SK-N-SH (cell line): ENCODE data around the gene ERC1. TPM values are rescaled to one million over a fixed set of nuclear protein-coding genes. Genes with fewer than 3 reads are reported as not detected.

Experiments
- CTCF ChIA-PET: fragments of 300-600, 350-600 bp; formaldehyde crosslinking; extraction: SDS; loops from one replicate; lab custom pipeline; 2021; lab: Yijun Ruan, JAX
- POLR2A ChIA-PET: fragments of 350-600 bp; sonication (Branson Sonifier 250); formaldehyde crosslinking; extraction: SDS; loops from one replicate; lab custom pipeline; 2020; ENCODE audit warnings: antibody characterized with exemption, inconsistent platforms; lab: Yijun Ruan, JAX
- DNase-seq: peaks from one replicate; pipeline ENCODE4 v3.0.0; 2012
- H2AFZ ChIP-seq: fragments of 200-600 bp; sonication (generic); 2 replicates; pipeline ENCODE4 v1.8.1; 2016; ENCODE audit warnings: antibody characterized with exemption, mild to moderate bottlenecking, low read depth
- H3F3A ChIP-seq: fragments of 200-600 bp; sonication (generic); replicated peaks from 2 replicates; pipeline ENCODE3; 2016; ENCODE audit warnings: antibody characterized with exemption, mild to moderate bottlenecking; ENCODE audit not compliant: insufficient read depth
- H3K27ac ChIP-seq, 2 experiments: fragments of 200-500 bp in 1 of 2; fragments of 200-600 bp in 1 of 2; sonication (Bioruptor generic) in 1 of 2; sonication (generic), shearing (Covaris generic) in 1 of 2; 2 replicates each; pipeline versions ENCODE4 v1.5.1 to v1.6.1; 2014 to 2016; ENCODE audit warnings: low read depth in 2 of 2, inconsistent platforms in 1 of 2, low read length in 1 of 2, mild to moderate bottlenecking in 1 of 2, mixed read lengths in 1 of 2
- H3K27me3 ChIP-seq: fragments of 200-600 bp; sonication (generic), shearing (Covaris generic); 2 replicates; pipeline ENCODE4 v1.6.1; 2016; ENCODE audit warnings: mixed run types; ENCODE audit not compliant: insufficient read depth
- H3K36me3 ChIP-seq, 2 experiments: fragments of 200-500 bp in 1 of 2; fragments of 200-600 bp in 1 of 2; sonication (Bioruptor generic) in 1 of 2; sonication (generic) in 1 of 2; replicated peaks in 1 of 2; 2 replicates each; pipeline versions ENCODE3 to v1.5.1; 2014 to 2016; ENCODE audit warnings: low read length in 1 of 2, mild to moderate bottlenecking in 1 of 2; ENCODE audit not compliant: insufficient read depth in 2 of 2, control insufficient read depth in 1 of 2
- H3K4me1 ChIP-seq, 2 experiments: fragments of 200-500 bp in 1 of 2; fragments of 200-600 bp in 1 of 2; sonication (Bioruptor generic) in 1 of 2; sonication (generic), shearing (Covaris generic) in 1 of 2; 2 replicates each; pipeline versions ENCODE4 v1.5.1 to v1.6.1; 2014 to 2016; ENCODE audit warnings: low read depth in 1 of 2, low read length in 1 of 2, mixed run types in 1 of 2; ENCODE audit not compliant: insufficient read depth in 2 of 2, control insufficient read depth in 1 of 2
- H3K4me2 ChIP-seq: fragments of 200-600 bp; sonication (generic), shearing (Covaris generic); 2 replicates; pipeline ENCODE4 v1.6.1; 2017; ENCODE audit warnings: mixed run types
- H3K4me3 ChIP-seq, 2 experiments: fragments of 200-500 bp in 1 of 2; fragments of 200-600 bp in 1 of 2; sonication (Bioruptor generic) in 1 of 2; sonication (generic), shearing (Covaris generic) in 1 of 2; 2 replicates each; pipeline versions ENCODE4 v1.5.1 to v1.8.1; 2014 to 2016; ENCODE audit warnings: low read depth in 2 of 2, inconsistent platforms in 1 of 2, low read length in 1 of 2, mild to moderate bottlenecking in 1 of 2, mixed read lengths in 1 of 2, moderate library complexity in 1 of 2
- H3K79me2 ChIP-seq: fragments of 200-600 bp; sonication (generic); 2 replicates; pipeline ENCODE4 v1.8.1; 2017; ENCODE audit warnings: mild to moderate bottlenecking; ENCODE audit not compliant: insufficient read depth
- H3K9ac ChIP-seq: fragments of 200-600 bp; sonication (generic); 2 replicates; pipeline ENCODE4 v1.6.1; 2017; ENCODE audit warnings: mixed run types
- H3K9me2 ChIP-seq: fragments of 200-600 bp; sonication (generic); 2 replicates; pipeline ENCODE4 v1.6.1; 2017; ENCODE audit warnings: mixed run types
- H3K9me3 ChIP-seq: fragments of 200-600 bp; sonication (generic); 2 replicates; pipeline ENCODE4 v1.6.1; 2017; ENCODE audit warnings: mixed run types, mild to moderate bottlenecking, moderate library complexity
- H4K20me1 ChIP-seq: fragments of 200-600 bp; sonication (generic); 2 replicates; pipeline ENCODE4 v1.6.1; 2017; ENCODE audit warnings: mild to moderate bottlenecking, mixed run types; ENCODE audit not compliant: insufficient read depth
- ELF1 ChIP-seq: IDR thresholded peaks from 2 replicates; pipeline ENCODE4 v1.4.0; 2012
- EP300 ChIP-seq, 2 experiments: IDR thresholded peaks; 2 replicates each; pipeline versions ENCODE4 v1.4.0 to v1.6.1; 2012; ENCODE audit warnings: borderline replicate concordance in 1 of 2, low read depth in 1 of 2, low read length in 1 of 2
- EZH2phosphoT487 ChIP-seq: fragments of 200-600 bp; sonication (generic); IDR thresholded peaks from 2 replicates; pipeline ENCODE4 v1.6.1; 2017; ENCODE audit warnings: low read depth, mixed run types, mild to moderate bottlenecking, antibody characterized with exemption, moderate library complexity, borderline replicate concordance
- FOSL2 ChIP-seq: IDR thresholded peaks from 2 replicates; pipeline ENCODE4 v1.4.0; 2012; ENCODE audit warnings: low read depth, mild to moderate bottlenecking, moderate library complexity, borderline replicate concordance
- FOXJ3 ChIP-seq: sonication (generic); formaldehyde crosslinking; IDR thresholded peaks from 2 replicates; pipeline ENCODE4 v1.5.1; 2020; ENCODE audit warnings: mild to moderate bottlenecking, missing genetic modification reagents
- FOXM1 ChIP-seq: IDR thresholded peaks from 2 replicates; pipeline ENCODE4 v1.4.0; 2012; ENCODE audit warnings: low read depth, mild to moderate bottlenecking
- JUND ChIP-seq: IDR thresholded peaks from 2 replicates; pipeline ENCODE4 v1.4.0; 2012
- MEF2A ChIP-seq: IDR thresholded peaks from 2 replicates; pipeline ENCODE4 v1.4.0; 2012; ENCODE audit warnings: low read depth, borderline replicate concordance
- NFIC ChIP-seq: IDR thresholded peaks from 2 replicates; pipeline ENCODE4 v1.4.0; 2012; ENCODE audit warnings: borderline replicate concordance
- REST ChIP-seq: IDR thresholded peaks from 2 replicates; pipeline ENCODE4 v1.6.1; 2012; ENCODE audit warnings: mild to moderate bottlenecking, low read depth, low read length, moderate library complexity
- RFX5 ChIP-seq: IDR thresholded peaks from 2 replicates; pipeline ENCODE4 v1.6.1; 2012; ENCODE audit warnings: mild to moderate bottlenecking, improper control_type of control experiment, low read length
- SMC3 ChIP-seq: IDR thresholded peaks from 2 replicates; pipeline ENCODE4 v1.6.1; 2012; ENCODE audit warnings: low read depth, low read length, improper control_type of control experiment
- TAF1 ChIP-seq: IDR thresholded peaks from 2 replicates; pipeline ENCODE4 v1.6.1; 2012; ENCODE audit warnings: low read depth, mild to moderate bottlenecking, low read length, moderate library complexity, borderline replicate concordance
- TCF12 ChIP-seq: IDR thresholded peaks from 2 replicates; pipeline ENCODE4 v1.4.0; 2012
- YY1 ChIP-seq: IDR thresholded peaks from 2 replicates; pipeline ENCODE4 v1.4.0; 2012; ENCODE audit warnings: low read depth, mild to moderate bottlenecking
- ZBTB33 ChIP-seq: IDR thresholded peaks from 2 replicates; pipeline ENCODE4 v1.4.0; 2012; ENCODE audit warnings: low read depth, borderline replicate concordance
- WGBS: methylation state at CpG from one replicate; pipeline ENCODE4 v1.1.6; 2017; ENCODE audit warnings: low lambda C conversion rate; 5-methylcytosine and 5-hydroxymethylcytosine counted together
- polyA plus RNA-seq, 3 experiments: library from polyadenylated mRNA; depleted of rRNA; stranded (reverse); fragments of >200 nt; gene quantifications; 2 replicates each; pipeline ENCODE4 v1.2.3, GENCODE V29; 2012
- TF ChIP-seq, protein P1 (sequence below): fragments of 150-350 bp; IDR thresholded peaks from 2 replicates; pipeline ENCODE4 v1.6.1; 2016; ENCODE audit warnings: mild to moderate bottlenecking, low read depth, low read length

ERC1 gene
- polyA plus RNA-seq, 1 of the 3 experiments (the other 2 are of a cell fraction): 7.5 TPM

DNA sequence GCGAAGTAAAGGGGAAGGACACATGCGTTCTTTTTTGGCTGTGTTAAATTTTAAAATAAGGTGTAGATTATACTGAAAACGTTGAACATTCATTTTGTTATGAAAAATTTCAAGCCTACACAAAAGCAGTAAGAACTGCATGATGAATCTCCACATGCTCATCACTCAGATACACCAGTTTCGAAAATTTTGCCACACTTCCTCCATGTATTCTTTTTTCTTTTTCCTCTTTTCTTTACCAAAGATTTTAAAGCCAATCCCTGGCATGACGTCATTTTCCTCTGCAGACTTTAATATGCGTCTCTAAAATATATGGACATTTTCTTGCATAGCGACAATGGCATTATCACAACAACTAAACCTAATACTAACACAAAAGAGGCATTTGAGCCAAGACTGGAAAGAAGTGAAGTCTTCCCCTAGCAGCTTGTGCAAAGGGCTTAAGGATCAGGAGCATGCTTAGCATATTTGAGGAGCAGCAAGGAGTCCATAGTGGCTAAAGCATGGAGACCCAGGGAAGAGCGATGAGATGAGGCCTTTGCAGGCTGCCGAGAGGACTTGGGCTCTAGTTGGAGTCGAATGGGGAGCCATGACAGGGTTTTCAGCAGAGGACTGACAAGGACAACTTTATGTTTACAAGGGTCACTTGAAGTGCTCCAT lies 111.9 kb downstream of the ERC1 start:
- Histone ChIP-seq H3K27me3 (no peaks in the 10 kb centered on the region), H4K20me1 (no peaks in the 10 kb centered on the region), H3K9me2 (no peaks in the 10 kb centered on the region), H3F3A (no peaks in the 10 kb centered on the region), H3K27ac (no peak overlapping the region), H2AFZ (no peak overlapping the region), H3K9ac (no peak overlapping the region), H3K4me2 (no peak overlapping the region), H3K9me3 (no peaks in the 10 kb centered on the region), H3K79me2 (peaks cover 51% of the 10 kb centered on the region), H3K4me1 (no peaks in the 10 kb centered on the region; a peak in 1 of 4 replicates), H3K36me3 (no peaks in the 10 kb centered on the region), H3K4me3 (no peak overlapping the region)
- ChIA-PET POLR2A (no interaction called here), CTCF (interaction anchor here (1.4 to 6.0 kb wide), 5 partner anchors 10 to 480 kb away, joined by 4 to 49 read pairs (median 13); no protein-coding TSS in a partner anchor)
- DNase-seq: no peak
- WGBS: 91% methylated on average over 10 of the region's 10 CpGs
- TF ChIP-seq REST (no peak), EZH2phosphoT487 (no peak), ELF1 (no peak), EP300 (IDR thresholded peaks at IDR 0.05; ENCODE audit: borderline replicate concordance in 1 of 2, low read depth in 1 of 2, low read length in 1 of 2) (no peak), NFIC (no peak), FOXM1 (no peak), JUND (no peak), SMC3 (no peak), YY1 (no peak)

DNA sequence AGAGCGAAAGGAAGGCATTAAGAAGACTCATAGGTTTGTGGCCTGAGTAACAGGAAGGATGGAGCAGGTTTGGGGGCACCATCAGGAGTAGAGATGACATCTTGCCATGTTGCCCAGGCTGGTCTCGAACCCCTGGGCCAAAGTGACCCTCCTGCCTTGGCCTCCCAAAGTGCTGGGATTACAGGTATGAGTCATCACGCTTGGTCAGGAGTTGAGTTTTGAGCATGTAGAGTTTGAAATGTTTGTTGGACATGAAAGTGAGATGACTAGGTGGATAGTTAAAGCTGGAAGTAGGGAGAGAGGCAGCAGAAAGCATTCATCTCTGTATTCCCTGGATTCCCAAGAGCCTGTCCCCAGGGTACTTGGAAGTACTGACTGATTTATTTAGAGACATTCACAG lies 112.6 kb downstream of the ERC1 start:
- Histone ChIP-seq H3K9me3 (no peaks in the 10 kb centered on the region), H3K36me3 (no peaks in the 10 kb centered on the region), H3K27me3 (no peaks in the 10 kb centered on the region), H3K9ac (no peak overlapping the region), H3F3A (no peaks in the 10 kb centered on the region), H3K4me3 (no peak overlapping the region), H2AFZ (no peak overlapping the region), H3K27ac (no peak overlapping the region), H3K9me2 (no peaks in the 10 kb centered on the region), H3K79me2 (peaks cover 44% of the 10 kb centered on the region), H3K4me2 (no peak overlapping the region), H4K20me1 (no peaks in the 10 kb centered on the region), H3K4me1 (no peaks in the 10 kb centered on the region; a peak in 1 of 4 replicates)
- WGBS: 97% methylated on average over 3 of the region's 3 CpGs
- ChIA-PET CTCF (interaction anchor here (1.4 to 6.0 kb wide), 4 partner anchors 11 to 480 kb away, joined by 4 to 49 read pairs (median 14); no protein-coding TSS in a partner anchor), POLR2A (no interaction called here)
- TF ChIP-seq FOSL2: no peak; the same call in 1 of the 2 replicates
- TF ChIP-seq MEF2A: no peak
- TF ChIP-seq TCF12: no peak
- TF ChIP-seq EP300 (IDR thresholded peaks at IDR 0.05; ENCODE audit: borderline replicate concordance in 1 of 2, low read depth in 1 of 2, low read length in 1 of 2): no peak
- TF ChIP-seq SMC3: no peak
- no peak for TF ChIP-seq FOXJ3 (CRISPR knock-in tag)
- TF ChIP-seq, protein P1, sequence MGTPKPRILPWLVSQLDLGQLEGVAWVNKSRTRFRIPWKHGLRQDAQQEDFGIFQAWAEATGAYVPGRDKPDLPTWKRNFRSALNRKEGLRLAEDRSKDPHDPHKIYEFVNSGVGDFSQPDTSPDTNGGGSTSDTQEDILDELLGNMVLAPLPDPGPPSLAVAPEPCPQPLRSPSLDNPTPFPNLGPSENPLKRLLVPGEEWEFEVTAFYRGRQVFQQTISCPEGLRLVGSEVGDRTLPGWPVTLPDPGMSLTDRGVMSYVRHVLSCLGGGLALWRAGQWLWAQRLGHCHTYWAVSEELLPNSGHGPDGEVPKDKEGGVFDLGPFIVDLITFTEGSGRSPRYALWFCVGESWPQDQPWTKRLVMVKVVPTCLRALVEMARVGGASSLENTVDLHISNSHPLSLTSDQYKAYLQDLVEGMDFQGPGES: no peak
- no peak for TF ChIP-seq RFX5
- no peak for TF ChIP-seq FOXM1
- no peak for TF ChIP-seq EZH2phosphoT487
- no peak for TF ChIP-seq ZBTB33
- TF ChIP-seq NFIC: no peak
- no peak for TF ChIP-seq TAF1
- no peak for DNase-seq
